Right lobe of liver (tissue), 6 donors: ENCODE measurements around the gene KCNRG. TPM values are rescaled to one million over a fixed set of nuclear protein-coding genes. Genes with fewer than 3 reads are reported as not detected.
A peak's percentile ranks its signal among the peaks of the same experiment; 100 is the strongest.

Experiments used
- ATAC-seq, 4 donors: fragments of 200-7000 bp; cut with Tn5 transposase; one replicate each; pipeline ENCODE4 v1.9.1; 2020; ENCODE audit warnings: mild to moderate bottlenecking in 4 of 4, moderate library complexity in 4 of 4
- DNase-seq, 3 donors: peaks; one replicate each; pipeline ENCODE4 v3.0.0-alpha.2; 2020
- H3K27ac ChIP-seq, 3 donors: fragments of 200-600 bp; one replicate each; pipeline ENCODE4 v1.8.0; 2022
- H3K27me3 ChIP-seq, 2 donors: fragments of 200-600 bp; one replicate each; pipeline ENCODE4 v1.8.0; 2022
- H3K36me3 ChIP-seq, 4 donors: fragments of 200-600 bp; sonication (generic) in 1 of 4; one replicate each; pipeline versions ENCODE4 v1.5.1 to v1.8.0; 2017 to 2022; ENCODE audit warnings: control low read depth in 1 of 4
- H3K4me1 ChIP-seq, 4 donors: fragments of 200-600 bp; sonication (generic) in 1 of 4; one replicate each; pipeline versions ENCODE4 v1.5.1 to v1.8.0; 2017 to 2022; ENCODE audit warnings: control low read depth in 1 of 4
- H3K4me3 ChIP-seq, 3 donors: fragments of 200-600 bp; one replicate each; pipeline ENCODE4 v1.8.0; 2022
- H3K9me3 ChIP-seq, 4 donors: fragments of 200-600 bp; sonication (generic) in 1 of 4; one replicate each; pipeline versions ENCODE4 v1.5.1 to v1.8.0; 2017 to 2022; ENCODE audit warnings: control low read depth in 1 of 4
- CTCF ChIP-seq, 4 donors: fragments of 200-600 bp in 3 of 4; fragments of 450-650 bp in 1 of 4; IDR thresholded peaks; one replicate each; pipeline versions ENCODE4 v1.5.1 to v1.8.0; 2016 to 2022; ENCODE audit warnings: antibody characterized with exemption in 4 of 4, mild to moderate bottlenecking in 2 of 4
- POLR2A ChIP-seq: fragments of 450-650 bp; IDR thresholded peaks from one replicate; pipeline ENCODE4 v1.6.1; 2017; ENCODE audit warnings: antibody characterized with exemption, mild to moderate bottlenecking
- whole genome bisulfite sequencing: methylation state at CpG from one replicate; pipeline ENCODE4 v1.1.6; 2018; ENCODE audit warnings: low coverage, low lambda C conversion rate; ENCODE audit not compliant: insufficient coverage; ENCODE audit errors: missing lambda C conversion rate; 5-methylcytosine and 5-hydroxymethylcytosine counted together
- intact Hi-C, 2 donors: fragments of 100-400 bp; cut with DNase I; formaldehyde crosslinking; loops; one replicate each; pipeline versions ENCODE4 v1.11.2 to v1.14.1; 2022
- total RNA-seq, 6 experiments: library from RNA; depleted of rRNA in 2 of 6; stranded (reverse); fragments of >200 nt in 2 of 6; fragmentation: NEBNext Ultra II Directional in 3 of 6; extraction: Animal tissue kit (Norgen Biotek cat#: 25700) in 3 of 6; gene quantifications; one replicate each; pipeline versions ENCODE4 v1.1.0 to v1.2.4, GENCODE V29; 2016 to 2023
- donor health status: DM: no; HTN: yes; CAD: no.
- donor health status: DM: no; HTN: no; CAD: no.
- donor health status: DM: no; HTN: no; CAD: no.
- donor health status: DM: no; HTN: yes; CAD: no.
- donor health status: DM: no; HTN: yes; CAD: no.

KCNRG gene
- total RNA-seq, 6 experiments from 2014 or later, result 0.18 to 0.50 (median 0.36) TPM; not detected in 2

DNA sequence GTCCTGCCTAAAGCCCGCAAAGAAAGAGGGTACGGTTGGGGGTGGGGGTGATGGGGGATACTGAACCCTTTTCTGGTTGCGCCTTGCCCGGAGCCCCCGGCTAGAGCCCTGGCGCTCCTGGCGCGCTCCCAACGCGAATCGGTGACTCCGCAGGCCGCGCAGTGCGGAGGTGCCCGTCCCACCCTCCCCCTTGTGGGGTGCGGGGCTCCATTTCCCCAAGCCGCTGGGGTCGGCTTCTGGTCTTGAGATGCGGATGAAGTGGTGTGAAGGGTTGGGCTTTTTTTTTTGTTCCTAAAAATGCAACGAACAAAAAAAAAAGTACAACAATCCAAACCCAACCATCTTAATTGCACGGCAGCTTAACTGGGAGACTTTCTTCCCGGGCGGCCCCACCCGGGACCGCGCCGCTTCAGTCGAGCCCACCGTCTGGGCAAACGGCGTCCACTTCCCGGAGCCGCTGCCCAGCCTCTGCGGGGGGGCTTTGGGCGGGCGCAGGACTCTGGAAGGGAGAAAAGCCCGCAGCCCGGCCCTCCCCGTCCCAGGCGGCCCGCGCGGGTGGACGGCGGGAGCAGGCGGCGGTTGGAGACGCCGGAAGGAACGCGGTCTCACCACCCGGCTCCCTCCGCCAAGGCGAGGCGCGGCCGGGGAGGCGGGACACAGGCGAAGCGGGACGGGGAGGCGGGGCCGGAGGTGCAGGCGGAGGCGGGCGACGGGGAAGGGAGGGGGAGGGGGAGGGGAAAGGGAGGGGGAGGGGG, 18.9 kb upstream of the KCNRG start:
- peak overlapping the region; percentile 52 to 95 (median 85) for H3K4me3 ChIP-seq
- 4% methylated on average over 51 of the region's 68 CpGs for WGBS
- ATAC-seq (peak; percentile 76 to 85 (median 82)), DNase-seq (peak; percentile 92 to 96 (median 95))
- H3K27ac ChIP-seq, result peak overlapping the region; percentile 74 to 90 (median 89)
- H3K36me3 ChIP-seq, result peaks cover 0 to 12% (median 0%) of the 10 kb centered on the region in 4 donors
- H3K4me1 ChIP-seq, result peaks cover 0 to 19% (median 6%) of the 10 kb centered on the region in 4 donors
- TF ChIP-seq POLR2A (peak; percentile 55), CTCF (IDR thresholded peaks at IDR 0.05) (no peak)
- H3K9me3 ChIP-seq, result no peaks in the 10 kb centered on the region
- intact Hi-C loops, result no loop called here
- H3K27me3 ChIP-seq, result no peaks in the 10 kb centered on the region

DNA sequence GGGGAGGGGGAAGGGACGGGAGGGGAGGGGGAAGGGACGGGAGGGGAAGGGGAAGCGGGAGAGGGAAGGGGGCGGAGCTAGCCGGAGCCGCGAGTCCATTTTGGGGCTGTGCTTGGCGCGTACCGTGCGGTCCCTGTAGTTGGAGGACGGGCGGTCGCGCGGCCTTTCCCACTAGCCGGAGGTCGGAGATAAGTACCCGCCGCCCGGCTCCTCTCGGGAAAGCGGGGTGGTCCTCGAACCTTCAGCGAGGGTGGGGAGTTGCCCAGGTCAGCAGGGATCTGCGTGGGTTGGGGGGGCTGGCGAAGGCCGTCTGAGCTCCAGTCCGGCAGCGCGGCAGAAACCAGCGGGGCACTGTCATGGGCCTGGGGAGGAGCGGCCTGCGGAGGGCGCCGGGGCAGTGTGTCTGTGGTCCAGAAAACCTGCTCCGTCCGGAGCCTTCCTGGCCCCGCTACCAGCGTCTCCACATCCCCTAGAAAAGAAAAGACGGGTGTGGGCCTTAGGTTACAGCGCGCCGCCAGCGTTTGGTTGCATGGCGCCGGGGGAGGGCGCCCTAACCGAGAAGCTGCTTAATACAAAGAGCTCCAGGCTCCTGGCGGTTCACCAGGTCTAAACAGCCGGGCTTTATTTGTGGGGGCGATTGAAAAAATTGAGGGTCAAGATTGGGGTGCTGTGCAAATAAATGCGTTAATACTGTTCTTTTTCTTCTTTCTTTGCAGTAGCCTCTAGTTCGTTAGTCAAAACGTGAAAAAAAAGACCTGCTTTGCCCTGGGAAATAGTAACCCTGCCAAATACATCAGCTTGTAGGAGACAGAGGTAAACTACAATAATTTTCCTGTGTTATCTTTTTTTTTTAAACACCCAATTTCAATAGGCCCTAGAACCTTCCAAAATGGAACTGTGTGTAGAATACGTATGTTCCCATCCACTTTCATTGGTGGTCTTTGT, 18.0 kb upstream of the KCNRG start, which contains the start of gene TRIM13:
Gene TRIM13, plus strand, starts transcription at position 92 of the 945 bp plus-strand sequence. CDS start 14,899 bp downstream, outside the sequence.
- peak; percentile 89 to 93 (median 90) for DNase-seq
- TF ChIP-seq POLR2A (peak; percentile 39), CTCF (IDR thresholded peaks at IDR 0.05) (peak; percentile 62 to 84 (median 77))
- H3K27me3 ChIP-seq, result no peaks in the 10 kb centered on the region
- no peaks in the 10 kb centered on the region for H3K9me3 ChIP-seq
- intact Hi-C loops, result no loop called here
- H3K27ac ChIP-seq, result peak within 1 kb of the TSS; percentile 90 to 98 (median 95)
- ATAC-seq, result peak; percentile 88 to 92 (median 89)
- WGBS, result under 1% methylated on average over 27 of the region's 56 CpGs
- peaks cover 0 to 12% (median 0%) of the 10 kb centered on the region in 4 donors for H3K36me3 ChIP-seq
- H3K4me3 ChIP-seq, result peak within 1 kb of the TSS; percentile 66 to 95 (median 85)
- H3K4me1 ChIP-seq, result peaks cover 0 to 26% (median 6%) of the 10 kb centered on the region in 4 donors

DNA sequence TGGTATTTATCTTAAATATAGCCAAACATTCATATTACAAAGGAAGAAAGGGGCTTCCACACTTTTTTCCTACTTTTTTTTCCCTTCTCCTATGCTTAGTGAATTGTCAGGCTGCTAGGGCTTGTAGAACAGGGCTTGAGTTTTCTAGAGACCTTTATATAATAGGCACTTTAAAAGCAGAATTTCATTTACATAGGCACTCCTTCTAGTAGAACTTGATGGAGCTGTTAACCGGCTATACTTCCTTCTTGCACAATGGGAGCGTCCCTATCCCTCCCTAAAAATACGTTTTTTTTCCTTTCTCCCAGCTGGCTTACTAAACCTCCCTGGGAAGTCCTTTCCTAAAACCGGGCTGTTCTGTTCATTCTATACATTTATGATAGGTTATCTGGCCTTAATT, 17.3 kb upstream of the KCNRG start:
- peak overlapping the region; percentile 66 to 94 (median 67) for H3K4me3 ChIP-seq
- ATAC-seq, result no peak
- H3K36me3 ChIP-seq, result peaks cover 0 to 12% (median 0%) of the 10 kb centered on the region in 4 donors
- no peaks in the 10 kb centered on the region for H3K9me3 ChIP-seq
- no peaks in the 10 kb centered on the region for H3K27me3 ChIP-seq
- intact Hi-C loops, result no loop called here
- DNase-seq, result no peak
- peak overlapping the region; percentile 90 to 98 (median 95) for H3K27ac ChIP-seq
- H3K4me1 ChIP-seq, result peaks cover 0 to 32% (median 6%) of the 10 kb centered on the region in 4 donors
- WGBS, result 9% methylated on average over 4 of the region's 4 CpGs
- TF ChIP-seq POLR2A (no peak), CTCF (IDR thresholded peaks at IDR 0.05) (no peak)

DNA sequence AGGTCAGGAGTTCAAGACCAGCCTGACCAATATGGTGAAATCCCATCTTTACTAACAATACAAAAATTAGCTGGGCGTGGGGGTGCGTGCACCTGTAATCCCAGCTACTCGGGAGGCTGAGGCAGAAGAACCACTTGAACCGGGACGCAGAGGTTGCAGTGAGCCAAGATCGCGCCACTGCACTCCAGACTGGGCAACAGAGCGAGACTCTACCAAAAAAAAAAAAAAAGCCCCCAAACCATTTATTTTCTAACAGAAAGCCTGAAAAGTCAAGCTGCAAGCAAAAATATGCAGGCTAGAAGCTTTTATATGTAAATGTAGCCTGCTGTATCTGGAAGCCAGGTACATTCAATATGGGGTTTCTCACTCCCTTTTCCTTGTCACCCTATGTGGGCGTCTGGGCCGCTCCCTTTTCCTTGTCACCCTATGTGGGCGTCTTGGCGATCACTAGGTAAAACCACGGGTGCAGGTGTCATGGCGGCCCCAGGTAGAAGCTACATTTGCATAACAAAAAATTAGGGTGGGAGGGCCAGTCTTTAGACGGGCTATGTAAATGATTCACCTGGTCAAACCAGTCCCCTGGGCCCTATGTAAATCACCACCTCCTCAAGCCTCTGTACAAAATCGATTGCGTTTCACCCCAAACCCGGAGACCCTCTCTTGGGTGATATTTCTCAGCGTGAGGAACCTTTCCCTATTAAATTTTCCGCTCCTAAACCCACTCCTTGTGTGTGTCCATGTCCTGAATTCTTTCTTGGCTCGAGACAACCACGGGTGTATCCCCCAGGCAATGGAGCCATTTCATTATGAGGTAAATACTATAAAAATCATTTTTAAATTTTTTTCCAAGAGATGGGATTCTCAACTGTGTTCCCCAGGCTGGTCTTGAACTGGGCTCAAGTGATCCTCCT, 16.3 kb upstream of the KCNRG start:
- H3K4me1 ChIP-seq, result peaks cover 0 to 32% (median 6%) of the 10 kb centered on the region in 4 donors
- no peak for TF ChIP-seq POLR2A
- no peak for TF ChIP-seq CTCF (IDR thresholded peaks at IDR 0.05)
- H3K4me3 ChIP-seq, result no peak overlapping the region
- no peaks in the 10 kb centered on the region for H3K9me3 ChIP-seq
- ATAC-seq (no peak), DNase-seq (no peak)
- peak overlapping the region in 1 of 3 donors; percentile 90 for H3K27ac ChIP-seq
- peaks cover 0 to 12% (median 0%) of the 10 kb centered on the region in 4 donors for H3K36me3 ChIP-seq
- WGBS, result 79% methylated on average over 12 of the region's 22 CpGs
- intact Hi-C loops, result no loop called here
- H3K27me3 ChIP-seq, result no peaks in the 10 kb centered on the region
